Uterus (tissue), 4 donors: ENCODE measurements around the gene GFER. TPM values are rescaled to one million over a fixed set of nuclear protein-coding genes. Genes with fewer than 3 reads are reported as not detected.

Source experiments
- DNase-seq, 2 donors: peaks; one replicate each; pipeline ENCODE4 v3.0.0-alpha.2; 2019 to 2020
- H3K27ac ChIP-seq, 2 donors: fragments of 200-600 bp; sonication (generic); 1 replicate in 1 of 2; 2 replicates in 1 of 2; pipeline ENCODE4 v1.5.1; 2016 to 2018
- H3K27me3 ChIP-seq, 2 donors: fragments of 200-600 bp; sonication (generic); one replicate each; pipeline ENCODE4 v1.5.1; 2018 to 2019; ENCODE audit warnings: control low read depth in 1 of 2
- H3K36me3 ChIP-seq, 2 donors: fragments of 200-600 bp; sonication (generic); one replicate each; pipeline ENCODE4 v1.5.1; 2019; ENCODE audit warnings: control low read depth in 1 of 2
- H3K4me1 ChIP-seq, 2 donors: fragments of 200-600 bp; sonication (generic); one replicate each; pipeline ENCODE4 v1.5.1; 2018 to 2019; ENCODE audit warnings: control low read depth in 1 of 2
- H3K4me3 ChIP-seq, 2 donors: fragments of 200-600 bp; sonication (generic); 1 replicate in 1 of 2; 2 replicates in 1 of 2; pipeline ENCODE4 v1.5.1; 2018 to 2019; ENCODE audit warnings: mild to moderate bottlenecking in 1 of 2
- H3K9me3 ChIP-seq, 2 donors: fragments of 200-600 bp; sonication (generic); one replicate each; pipeline ENCODE4 v1.5.1; 2019; ENCODE audit warnings: control low read depth in 1 of 2
- POLR2A ChIP-seq, 2 donors: fragments of 450-650 bp; IDR thresholded peaks; one replicate each; pipeline ENCODE4 v1.6.1; 2016; ENCODE audit warnings: antibody characterized with exemption in 2 of 2, mild to moderate bottlenecking in 1 of 2, moderate library complexity in 1 of 2
- intact Hi-C: fragments of 100-400 bp; cut with DNase I; formaldehyde crosslinking; loops from one replicate; pipeline ENCODE4 v1.15.1; 2023; ENCODE audit warnings: low total_unique reads
- total RNA-seq, 4 donors: library from RNA; depleted of rRNA in 3 of 4; stranded (reverse); fragments of >200 nt in 3 of 4; gene quantifications; one replicate each; pipeline versions ENCODE4 v1.1.0 to v1.2.4, GENCODE V29; 2014 to 2023
- TF ChIP-seq, protein P1 (sequence below), 4 experiments: fragments of 200-600 bp in 2 of 4; fragments of 450-650 bp in 2 of 4; sonication (generic) in 2 of 4; IDR thresholded peaks; one replicate each; pipeline ENCODE4 v1.5.1; 2016 to 2019; ENCODE audit warnings: antibody characterized with exemption in 4 of 4, mild to moderate bottlenecking in 2 of 4, moderate library complexity in 1 of 4
- donor health status: DM: yes; HTN: yes; CAD: no.

Gene GFER
- total RNA-seq, 4 donors from 2014 or later = 2.6 to 20.8 (median 6.6) TPM

DNA sequence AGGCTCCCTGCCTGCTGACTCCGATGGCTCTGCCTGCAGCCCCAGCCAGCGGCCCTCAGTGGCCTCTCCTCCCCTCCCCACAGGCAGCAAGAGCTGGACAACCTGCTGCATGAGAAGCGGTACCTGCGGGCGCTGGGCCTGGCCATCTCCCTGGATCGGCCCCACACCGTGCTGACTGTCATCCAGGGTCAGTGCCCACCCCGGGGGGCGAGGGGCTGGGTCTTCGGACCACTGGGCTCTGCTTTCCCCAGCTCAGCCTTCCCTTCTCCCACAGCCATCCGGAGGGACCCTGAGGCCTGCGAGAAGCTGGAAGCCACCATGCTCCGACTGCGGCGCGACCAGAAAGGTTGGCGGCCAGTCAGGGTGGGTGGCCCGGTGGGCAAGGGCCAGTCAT, 6.1 kb upstream of the GFER start:
- Histone ChIP-seq H3K36me3 (no peaks in the 10 kb centered on the region), H3K27ac (no peak overlapping the region), H3K4me1 (peaks cover 0 to 6% of the 10 kb centered on the region in 2 donors), H3K9me3 (no peaks in the 10 kb centered on the region), H3K27me3 (peaks cover 0 to 14% of the 10 kb centered on the region in 2 donors), H3K4me3 (no peak overlapping the region)
- intact Hi-C loops = no loop called here
- no peak for TF ChIP-seq POLR2A (IDR thresholded peaks at IDR 0.05)
- TF ChIP-seq, protein P1, sequence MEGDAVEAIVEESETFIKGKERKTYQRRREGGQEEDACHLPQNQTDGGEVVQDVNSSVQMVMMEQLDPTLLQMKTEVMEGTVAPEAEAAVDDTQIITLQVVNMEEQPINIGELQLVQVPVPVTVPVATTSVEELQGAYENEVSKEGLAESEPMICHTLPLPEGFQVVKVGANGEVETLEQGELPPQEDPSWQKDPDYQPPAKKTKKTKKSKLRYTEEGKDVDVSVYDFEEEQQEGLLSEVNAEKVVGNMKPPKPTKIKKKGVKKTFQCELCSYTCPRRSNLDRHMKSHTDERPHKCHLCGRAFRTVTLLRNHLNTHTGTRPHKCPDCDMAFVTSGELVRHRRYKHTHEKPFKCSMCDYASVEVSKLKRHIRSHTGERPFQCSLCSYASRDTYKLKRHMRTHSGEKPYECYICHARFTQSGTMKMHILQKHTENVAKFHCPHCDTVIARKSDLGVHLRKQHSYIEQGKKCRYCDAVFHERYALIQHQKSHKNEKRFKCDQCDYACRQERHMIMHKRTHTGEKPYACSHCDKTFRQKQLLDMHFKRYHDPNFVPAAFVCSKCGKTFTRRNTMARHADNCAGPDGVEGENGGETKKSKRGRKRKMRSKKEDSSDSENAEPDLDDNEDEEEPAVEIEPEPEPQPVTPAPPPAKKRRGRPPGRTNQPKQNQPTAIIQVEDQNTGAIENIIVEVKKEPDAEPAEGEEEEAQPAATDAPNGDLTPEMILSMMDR (IDR thresholded peaks at IDR 0.05) = no peak
- DNase-seq = no peak

- intact Hi-C loops = no loop called here
- no peaks in the 10 kb centered on the region for H3K36me3 ChIP-seq
- H3K27me3 ChIP-seq = peaks cover 0 to 14% of the 10 kb centered on the region in 2 donors
- no peak for DNase-seq
- no peak overlapping the region for H3K4me3 ChIP-seq
- H3K4me1 ChIP-seq = no peaks in the 10 kb centered on the region
- no peak overlapping the region for H3K27ac ChIP-seq
- no peaks in the 10 kb centered on the region for H3K9me3 ChIP-seq
- TF ChIP-seq, protein P1 (IDR thresholded peaks at IDR 0.05) = no peak
- no peak for TF ChIP-seq POLR2A (IDR thresholded peaks at IDR 0.05)
These were observed 5.4 kb upstream of the GFER start for GRCh38 chr16:1978476-1979120.

- Histone ChIP-seq H3K27ac (no peak overlapping the region), H3K4me1 (no peaks in the 10 kb centered on the region), H3K4me3 (no peak overlapping the region), H3K27me3 (peaks cover 0 to 14% of the 10 kb centered on the region in 2 donors), H3K9me3 (no peaks in the 10 kb centered on the region), H3K36me3 (no peaks in the 10 kb centered on the region)
- TF ChIP-seq, protein P1 (IDR thresholded peaks at IDR 0.05) = no peak
- no peak for TF ChIP-seq POLR2A (IDR thresholded peaks at IDR 0.05)
- intact Hi-C loops = no loop called here
- DNase-seq = no peak
These were observed 4.5 kb upstream of the GFER start for GRCh38 chr16:1979271-1980029.

DNA sequence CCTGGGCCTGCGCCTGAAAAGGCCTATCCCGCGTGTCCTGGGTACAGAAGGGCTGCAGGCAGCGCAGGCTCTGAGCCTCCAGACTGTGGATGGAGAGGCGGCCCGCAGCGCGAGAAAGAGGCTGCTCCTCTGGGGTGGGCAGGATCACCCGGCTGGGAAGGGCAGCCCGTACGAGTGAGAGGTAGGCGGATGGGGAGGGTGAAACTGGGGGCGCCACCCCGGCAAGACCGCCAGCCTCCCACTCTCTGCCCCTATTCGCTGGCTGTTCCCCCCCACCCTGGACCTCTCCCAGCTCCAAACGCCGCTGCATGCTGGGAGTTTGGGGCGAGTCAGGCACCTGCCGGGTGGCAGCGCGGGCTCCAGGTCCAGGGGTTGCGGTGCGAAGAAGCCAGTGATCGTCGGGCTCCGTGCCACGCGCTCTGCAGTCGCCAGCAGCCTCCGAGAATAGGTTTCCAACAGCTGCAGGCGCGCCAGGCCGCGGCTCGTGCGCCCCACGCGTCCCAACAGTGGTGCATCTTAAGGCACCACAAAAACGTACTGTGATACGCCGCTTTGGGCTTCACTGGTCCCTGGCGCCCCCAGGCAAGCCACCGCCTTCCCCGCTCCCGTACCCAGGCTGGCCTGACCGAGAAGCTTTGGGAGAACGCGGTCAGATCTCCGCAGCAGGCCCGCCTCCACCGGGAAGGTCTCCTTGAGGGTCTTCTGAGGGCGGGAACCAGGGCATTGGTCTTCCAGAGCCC, 3.8 kb upstream of the GFER start:
- H3K4me1 ChIP-seq = peaks cover 0 to 6% of the 10 kb centered on the region in 2 donors
- H3K4me3 ChIP-seq = no peak overlapping the region
- no peak for DNase-seq
- no peaks in the 10 kb centered on the region for H3K9me3 ChIP-seq
- TF ChIP-seq POLR2A (IDR thresholded peaks at IDR 0.05) = no peak
- TF ChIP-seq, protein P1 (IDR thresholded peaks at IDR 0.05) = no peak
- H3K36me3 ChIP-seq = no peaks in the 10 kb centered on the region
- intact Hi-C loops = no loop called here
- peaks cover 0 to 14% of the 10 kb centered on the region in 2 donors for H3K27me3 ChIP-seq
- H3K27ac ChIP-seq = no peak overlapping the region

GRCh38 chr16:1980770-1981087, 3.3 kb upstream of the GFER start:
- H3K4me3 ChIP-seq = no peak overlapping the region
- H3K36me3 ChIP-seq = no peaks in the 10 kb centered on the region
- intact Hi-C loops = no loop called here
- no peak overlapping the region for H3K27ac ChIP-seq
- no peak for DNase-seq
- peaks cover 0 to 8% of the 10 kb centered on the region in 2 donors for H3K4me1 ChIP-seq
- peaks cover 0 to 14% of the 10 kb centered on the region in 2 donors for H3K27me3 ChIP-seq
- H3K9me3 ChIP-seq = no peaks in the 10 kb centered on the region
- TF ChIP-seq POLR2A (IDR thresholded peaks at IDR 0.05) = no peak
- TF ChIP-seq, protein P1 (IDR thresholded peaks at IDR 0.05) = no peak
